HG03196 (cell line): ENCODE data around the gene PLAAT4.
"Not testable (repeated sequence)": the region's sequence is repeated elsewhere in the genome, so short reads cannot be mapped to it uniquely, and the experiment has no call there.

Experiments
- ATAC-seq: cut with Tn5 transposase; IDR thresholded peaks from one replicate; pipeline ENCODE4 v1.9.1; 2021; ENCODE audit not compliant: unreplicated experiment

The PLAAT4 gene

GRCh38 chr11:63564784-63565350 lies 28.3 kb downstream of the PLAAT4 start:
- no peak for ATAC-seq

GRCh38 chr11:63567044-63567840 lies 30.6 kb downstream of the PLAAT4 start:
- peak; percentile 76 for ATAC-seq

DNA sequence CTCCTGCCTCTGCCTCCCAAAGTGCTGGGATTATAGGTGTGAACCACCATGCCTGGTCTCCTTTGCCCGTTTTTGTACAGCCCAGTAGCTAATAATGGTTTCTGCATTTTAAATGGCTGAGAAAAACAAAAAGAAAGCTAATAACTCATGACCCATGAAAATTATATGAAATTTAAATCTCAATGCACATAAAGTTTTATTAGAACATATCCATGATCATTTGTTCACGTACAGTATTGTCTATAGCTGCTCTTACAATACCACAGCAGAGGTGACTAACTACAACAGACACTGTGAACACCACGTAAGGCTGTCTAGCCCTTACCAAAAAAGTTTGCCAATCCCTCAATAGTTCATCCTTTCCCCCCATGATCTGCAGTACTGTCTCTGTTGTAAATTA lies 33.0 kb downstream of the PLAAT4 start:
- ATAC-seq: no peak

GRCh38 chr11:63572026-63572688 lies 35.5 kb downstream of the PLAAT4 start:
- ATAC-seq: no peak

DNA sequence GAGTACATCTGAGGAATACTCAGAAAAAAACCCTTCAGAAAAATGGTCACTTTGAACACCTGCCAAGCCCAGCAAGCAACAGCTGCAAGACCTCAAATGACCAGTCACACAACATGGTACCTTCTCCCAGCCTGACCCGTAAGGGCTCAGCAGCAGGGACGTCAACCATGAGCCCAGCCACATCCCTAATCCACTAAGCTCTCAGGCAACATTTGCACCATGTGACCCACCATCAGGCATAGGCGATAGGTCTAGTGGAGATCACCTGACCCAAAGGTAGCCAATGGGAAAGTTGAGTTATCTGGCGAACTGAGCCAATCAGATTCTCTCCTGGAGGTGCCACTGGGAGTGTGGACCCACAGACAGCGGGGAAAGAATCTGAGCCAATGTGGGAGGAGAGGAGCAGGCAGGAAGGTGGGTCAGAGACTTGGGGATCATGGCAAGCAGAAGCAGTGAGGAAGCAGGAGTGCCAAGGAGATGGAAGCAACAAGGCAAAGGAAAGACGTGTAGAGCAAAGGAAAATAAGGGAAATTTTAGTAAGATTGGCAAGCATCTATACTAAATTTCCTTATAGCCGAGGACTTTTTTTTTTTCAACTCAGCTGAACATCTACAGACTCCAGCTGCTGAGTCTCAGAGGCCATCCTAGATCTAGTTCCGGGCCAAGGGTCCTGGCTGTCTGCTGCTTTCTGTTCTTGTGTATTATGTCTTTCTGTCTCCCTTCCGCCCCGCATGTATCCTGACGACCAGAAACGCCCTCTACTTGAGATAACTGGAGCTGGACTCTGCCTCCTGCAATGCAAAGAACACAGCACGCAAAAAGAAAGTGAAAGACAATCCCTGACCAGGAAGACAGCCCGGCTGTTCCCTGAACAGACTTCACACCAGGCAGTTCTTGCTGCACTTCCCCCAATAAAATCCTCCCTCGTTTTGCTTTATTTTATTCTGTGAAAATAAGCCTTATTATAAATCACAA lies 37.6 kb downstream of the PLAAT4 start:
- no peak for ATAC-seq

GRCh38 chr11:63574856-63575602 lies 38.4 kb downstream of the PLAAT4 start:
- no peak for ATAC-seq

- ATAC-seq: not testable (repeated sequence)
These were observed 42.3 kb downstream of the PLAAT4 start for GRCh38 chr11:63578882-63579281.

DNA sequence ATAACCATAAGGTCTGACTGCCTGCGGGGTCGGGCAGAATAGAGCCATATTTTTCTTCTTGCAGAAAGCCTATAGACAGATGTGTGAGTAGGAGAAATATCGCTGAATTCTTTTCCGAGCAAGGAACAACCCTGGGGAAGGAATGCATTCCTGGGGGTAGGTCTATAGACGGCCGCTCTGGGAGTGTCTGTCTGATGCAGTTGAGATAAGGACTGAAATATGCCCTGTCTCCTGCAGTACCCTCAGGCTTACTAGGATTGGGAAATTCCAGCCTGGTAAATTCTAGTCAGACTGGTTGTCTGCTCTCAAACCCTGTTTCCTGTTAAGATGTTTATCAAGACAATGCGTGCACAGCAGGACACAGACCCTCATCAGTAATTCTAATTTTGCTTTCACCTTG lies 44.6 kb downstream of the PLAAT4 start:
- ATAC-seq: not testable (repeated sequence)

DNA sequence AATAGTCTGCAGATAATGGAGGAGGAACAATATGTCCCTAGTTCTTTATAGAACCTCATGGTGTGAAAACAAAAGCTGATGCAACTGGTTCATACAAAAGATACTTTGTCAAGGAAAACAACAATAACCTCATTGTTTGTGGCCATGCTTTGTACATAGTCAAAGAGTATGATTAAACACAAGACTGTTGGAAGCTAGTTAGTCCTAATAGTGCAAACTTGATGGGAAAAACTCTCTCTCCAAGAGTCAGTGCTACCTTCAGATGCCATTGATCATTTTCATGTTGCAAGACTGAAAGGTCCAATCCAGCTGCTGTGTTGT lies 46.7 kb downstream of the PLAAT4 start:
- ATAC-seq: no peak

- no peak for ATAC-seq
These were observed 50.0 kb downstream of the PLAAT4 start for GRCh38 chr11:63586451-63587166.

GRCh38 chr11:63589000-63589399 lies 52.4 kb downstream of the PLAAT4 start:
- no peak for ATAC-seq

DNA sequence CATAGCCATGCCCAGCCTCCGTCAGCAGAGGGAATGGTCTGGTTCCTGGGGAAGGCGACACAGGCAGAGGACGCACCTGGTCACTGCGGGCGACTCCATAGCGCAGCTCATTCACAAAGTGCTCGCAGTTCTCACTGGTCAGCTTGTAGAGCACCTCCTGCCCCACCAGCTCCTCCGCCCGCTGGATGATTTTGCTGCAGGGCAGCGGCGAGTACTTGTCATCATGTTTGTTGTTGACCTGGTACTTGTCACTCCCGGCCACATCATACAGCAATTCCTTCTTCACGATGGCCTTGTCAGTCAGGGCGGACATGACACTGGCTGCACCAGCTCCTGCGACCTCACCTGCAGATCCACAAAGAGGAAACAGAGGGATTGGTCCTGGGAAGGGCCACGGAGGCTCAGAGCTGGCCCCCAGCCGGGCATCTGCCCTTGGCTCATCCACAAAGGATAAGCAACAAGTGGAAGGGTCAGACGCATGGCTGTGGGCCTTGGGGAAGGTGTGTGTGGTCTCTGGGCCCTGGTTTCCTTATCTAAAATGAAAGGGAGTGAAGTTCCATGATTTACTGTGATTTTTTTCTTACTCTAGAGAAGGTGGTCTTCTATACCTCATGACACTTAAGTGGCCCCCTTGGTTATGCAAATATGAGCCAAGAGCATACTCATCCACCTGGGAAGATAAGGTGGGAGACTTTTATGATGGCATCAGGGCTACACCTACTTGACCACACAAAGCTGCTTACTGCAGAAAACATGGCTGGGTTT lies 53.6 kb downstream of the PLAAT4 start:
- no peak for ATAC-seq

DNA sequence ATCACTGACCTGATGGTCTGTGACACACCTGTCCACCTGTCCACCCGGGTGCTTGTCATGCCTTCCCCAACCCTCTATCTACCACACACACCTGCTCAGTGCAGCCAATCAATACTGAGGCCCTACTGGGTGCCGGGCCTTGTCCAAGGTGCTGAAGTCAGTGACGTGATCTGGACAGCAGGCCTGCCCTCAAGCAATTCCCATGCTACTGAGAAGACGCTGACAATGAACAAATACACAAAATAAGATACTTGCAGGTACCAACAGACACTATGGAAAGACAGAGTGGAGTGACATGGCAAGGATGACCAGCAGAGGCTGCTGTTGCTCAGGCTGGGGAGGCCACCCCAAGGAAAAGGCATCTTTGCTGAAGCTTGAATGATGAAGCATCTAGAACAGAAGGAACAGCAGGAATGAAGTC lies 56.4 kb downstream of the PLAAT4 start:
- no peak for ATAC-seq

- no peak for ATAC-seq
These were observed 58.7 kb downstream of the PLAAT4 start for GRCh38 chr11:63595296-63595695.
